ENCODE measurements around the gene DCT.

Gene DCT

DNA sequence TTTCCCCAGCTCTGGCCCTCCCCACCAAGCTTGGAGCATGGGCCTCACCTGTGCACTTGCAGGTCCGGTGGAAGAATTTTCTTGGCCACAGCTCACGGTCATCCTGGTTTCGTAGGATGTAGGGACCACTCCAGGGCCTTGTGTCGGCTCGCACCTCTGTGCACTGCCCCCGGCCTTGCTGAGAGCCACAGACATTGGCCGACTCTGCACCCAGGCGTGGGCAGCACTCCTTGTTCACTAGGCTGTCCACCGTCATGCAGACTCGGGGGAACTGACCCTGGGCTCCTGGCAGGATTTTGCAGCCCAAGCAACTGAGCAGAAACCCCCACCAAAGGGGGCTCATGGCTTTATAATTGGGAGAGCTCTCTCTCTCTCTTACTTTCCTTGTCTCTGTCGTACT, 569 bp downstream of the DCT start:
- no peak for DNase-seq (ENCODE audit: low read depth)
- no peak overlapping the region for H3K4me3 ChIP-seq (ENCODE audit: low read depth, low read length)
- no peak for TF ChIP-seq MYC (IDR thresholded peaks at IDR 0.05; ENCODE audit: low read depth, low read length)
- no peak for TF ChIP-seq MAX (IDR thresholded peaks at IDR 0.05; ENCODE audit: low read depth, low read length)
- no peak for TF ChIP-seq POLR2A (IDR thresholded peaks at IDR 0.05; ENCODE audit: extremely low read depth, insufficient read length)
- TF ChIP-seq CTCF (IDR thresholded peaks at IDR 0.05; ENCODE audit: low read depth, low read length), result no peak

- TF ChIP-seq MYC (IDR thresholded peaks at IDR 0.05; ENCODE audit: low read depth, low read length) (no peak), CTCF (IDR thresholded peaks at IDR 0.05; ENCODE audit: low read depth, low read length) (no peak), MAX (IDR thresholded peaks at IDR 0.05; ENCODE audit: low read depth, low read length) (no peak), POLR2A (IDR thresholded peaks at IDR 0.05; ENCODE audit: extremely low read depth, insufficient read length) (no peak)
- H3K4me3 ChIP-seq (ENCODE audit: low read depth, low read length), result no peak overlapping the region
- no peak for DNase-seq (ENCODE audit: low read depth)
These were observed 9.4 kb downstream of the DCT start for GRCh38 chr13:94470126-94470525.

- DNase-seq (ENCODE audit: low read depth), result no peak
- H3K4me3 ChIP-seq (ENCODE audit: low read depth, low read length), result no peak overlapping the region
- TF ChIP-seq MYC (IDR thresholded peaks at IDR 0.05; ENCODE audit: low read depth, low read length) (no peak), MAX (IDR thresholded peaks at IDR 0.05; ENCODE audit: low read depth, low read length) (no peak), POLR2A (IDR thresholded peaks at IDR 0.05; ENCODE audit: extremely low read depth, insufficient read length) (no peak), CTCF (IDR thresholded peaks at IDR 0.05; ENCODE audit: low read depth, low read length) (no peak)
These were observed 14.7 kb downstream of the DCT start for GRCh38 chr13:94464771-94465170.

DNA sequence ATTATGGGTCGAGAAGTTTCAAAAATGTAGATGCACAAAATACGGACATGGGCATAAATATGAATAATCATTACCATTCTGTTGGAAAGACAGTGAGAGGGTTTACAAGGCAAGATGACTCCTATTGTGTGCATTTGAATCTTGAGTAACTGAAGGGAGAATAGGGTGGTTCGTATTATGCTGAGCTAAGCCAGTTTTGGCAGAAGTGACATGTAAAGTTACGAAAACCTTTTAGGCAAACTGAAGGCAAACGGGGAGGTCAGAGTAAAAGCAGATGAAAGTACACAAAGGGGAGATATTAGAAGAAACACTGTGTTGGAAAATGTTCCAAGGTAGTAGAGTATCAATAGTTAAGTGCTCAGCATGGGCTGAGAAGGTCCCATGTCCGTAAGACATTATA, 16.8 kb downstream of the DCT start:
- no peak overlapping the region for H3K4me3 ChIP-seq (ENCODE audit: low read depth, low read length)
- DNase-seq (ENCODE audit: low read depth), result no peak
- TF ChIP-seq POLR2A (IDR thresholded peaks at IDR 0.05; ENCODE audit: extremely low read depth, insufficient read length) (no peak), MYC (IDR thresholded peaks at IDR 0.05; ENCODE audit: low read depth, low read length) (no peak), MAX (IDR thresholded peaks at IDR 0.05; ENCODE audit: low read depth, low read length) (no peak), CTCF (IDR thresholded peaks at IDR 0.05; ENCODE audit: low read depth, low read length) (no peak)

- TF ChIP-seq MAX (IDR thresholded peaks at IDR 0.05; ENCODE audit: low read depth, low read length), result no peak
- no peak for TF ChIP-seq POLR2A (IDR thresholded peaks at IDR 0.05; ENCODE audit: extremely low read depth, insufficient read length)
- TF ChIP-seq CTCF (IDR thresholded peaks at IDR 0.05; ENCODE audit: low read depth, low read length), result no peak
- no peak for TF ChIP-seq MYC (IDR thresholded peaks at IDR 0.05; ENCODE audit: low read depth, low read length)
- H3K4me3 ChIP-seq (ENCODE audit: low read depth, low read length), result no peak overlapping the region
- no peak for DNase-seq (ENCODE audit: low read depth)
These were observed 20.4 kb downstream of the DCT start for GRCh38 chr13:94459116-94459515.

GRCh38 chr13:94455414-94455813, 24.1 kb downstream of the DCT start:
- no peak for DNase-seq (ENCODE audit: low read depth)
- no peak for TF ChIP-seq MAX (IDR thresholded peaks at IDR 0.05; ENCODE audit: low read depth, low read length)
- no peak for TF ChIP-seq POLR2A (IDR thresholded peaks at IDR 0.05; ENCODE audit: extremely low read depth, insufficient read length)
- no peak for TF ChIP-seq CTCF (IDR thresholded peaks at IDR 0.05; ENCODE audit: low read depth, low read length)
- no peak for TF ChIP-seq MYC (IDR thresholded peaks at IDR 0.05; ENCODE audit: low read depth, low read length)
- no peak overlapping the region for H3K4me3 ChIP-seq (ENCODE audit: low read depth, low read length)

All from NB4 (cell line).